Mesendoderm (in vitro differentiated cells): ENCODE measurements around the gene NR2F1-AS1.

Source experiments
- DNase-seq: peaks from one replicate; pipeline ENCODE4 v3.0.0; 2013
- H2AK5ac ChIP-seq: 2 replicates; pipeline ENCODE4 v1.6.1; 2013; ENCODE audit warnings: low read length, inconsistent platforms
- H2BK120ac ChIP-seq: 2 replicates; pipeline ENCODE4 v1.6.1; 2013; ENCODE audit warnings: low read depth, mild to moderate bottlenecking, low read length, moderate library complexity, mixed read lengths
- H2BK15ac ChIP-seq: replicated peaks from 2 replicates; pipeline ENCODE4 v1.6.1; 2013; ENCODE audit warnings: low read depth, mild to moderate bottlenecking, moderate library complexity
- H2BK5ac ChIP-seq: 2 replicates; pipeline ENCODE4 v1.6.1; 2013; ENCODE audit warnings: low read length, inconsistent platforms
- H3K18ac ChIP-seq: 2 replicates; pipeline ENCODE4 v1.6.1; 2013; ENCODE audit warnings: mild to moderate bottlenecking, low read length, mixed read lengths
- H3K23ac ChIP-seq: one replicate; pipeline ENCODE4 v1.6.1; 2013; ENCODE audit warnings: low read length
- H3K27ac ChIP-seq: 2 replicates; pipeline ENCODE4 v1.5.1; 2013; ENCODE audit warnings: low read depth, mild to moderate bottlenecking, inconsistent platforms, low read length, moderate library complexity
- H3K27me3 ChIP-seq: 2 replicates; pipeline ENCODE4 v1.6.1; 2013; ENCODE audit warnings: low read length, control low read depth, mild to moderate bottlenecking, inconsistent platforms; ENCODE audit not compliant: insufficient read depth, poor library complexity
- H3K36me3 ChIP-seq: 2 replicates; pipeline ENCODE4 v1.6.1; 2013; ENCODE audit warnings: low read length, inconsistent platforms; ENCODE audit not compliant: control insufficient read depth, insufficient read depth
- H3K4ac ChIP-seq: one replicate; pipeline ENCODE4 v1.6.1; 2013; ENCODE audit warnings: low read depth, mild to moderate bottlenecking, low read length, moderate library complexity
- H3K4me1 ChIP-seq: 2 replicates; pipeline ENCODE4 v1.6.1; 2013; ENCODE audit warnings: low read depth, low read length, inconsistent platforms; ENCODE audit not compliant: control insufficient read depth
- H3K4me2 ChIP-seq: 2 replicates; pipeline ENCODE4 v1.6.1; 2013; ENCODE audit warnings: low read length
- H3K4me3 ChIP-seq: 2 replicates; pipeline ENCODE4 v1.5.1; 2013; ENCODE audit warnings: mild to moderate bottlenecking, low read length
- H3K56ac ChIP-seq: one replicate; pipeline ENCODE4 v1.6.1; 2013; ENCODE audit warnings: low read length
- H3K79me1 ChIP-seq: 2 replicates; pipeline ENCODE4 v1.6.1; 2013; ENCODE audit warnings: low read length, inconsistent platforms
- H3K79me2 ChIP-seq: 2 replicates; pipeline ENCODE4 v1.6.1; 2013; ENCODE audit warnings: mild to moderate bottlenecking, low read length; ENCODE audit not compliant: control insufficient read depth, insufficient read depth
- H3K9ac ChIP-seq: 2 replicates; pipeline ENCODE4 v1.6.1; 2013; ENCODE audit warnings: low read length, inconsistent platforms
- H4K5ac ChIP-seq: one replicate; pipeline ENCODE4 v1.6.1; 2013; ENCODE audit warnings: low read length
- H4K8ac ChIP-seq: one replicate; pipeline ENCODE4 v1.6.1; 2013; ENCODE audit warnings: low read depth, mild to moderate bottlenecking, control low read depth, low read length, moderate library complexity
- WGBS: extraction: QIAGEN DNeasy Blood & Tissue Kit; methylation state at CpG from one replicate; pipeline ENCODE4 v1.1.7; 2013; ENCODE audit warnings: low lambda C conversion rate, missing lambda C conversion rate; ENCODE audit not compliant: insufficient coverage; ENCODE audit errors: extremely low coverage; 5-methylcytosine and 5-hydroxymethylcytosine counted together

NR2F1-AS1 gene

GRCh38 chr5:93436083-93436482 is 144.9 kb downstream of the NR2F1-AS1 start:
- Histone ChIP-seq H2BK15ac (no peak overlapping the region), H3K4me1 (no peaks in the 10 kb centered on the region), H4K8ac (no peak overlapping the region), H3K4me2 (no peak overlapping the region), H3K79me2 (no peaks in the 10 kb centered on the region), H3K9ac (no peak overlapping the region), H3K4ac (no peak overlapping the region), H3K27me3 (no peaks in the 10 kb centered on the region), H4K5ac (no peak overlapping the region), H3K27ac (no peak overlapping the region), H3K79me1 (no peaks in the 10 kb centered on the region), H3K4me3 (no peak overlapping the region), H2BK120ac (no peak overlapping the region), H3K56ac (no peak overlapping the region), H2AK5ac (no peak overlapping the region), H3K23ac (no peak overlapping the region), H2BK5ac (no peak overlapping the region), H3K18ac (no peak overlapping the region), H3K36me3 (no peaks in the 10 kb centered on the region)
- DNase-seq, result no peak

- no peak for DNase-seq
- no peak overlapping the region for H2BK15ac ChIP-seq
- H3K18ac ChIP-seq, result no peak overlapping the region
- H3K4me1 ChIP-seq, result no peaks in the 10 kb centered on the region
- no peak overlapping the region for H2BK5ac ChIP-seq
- no peak overlapping the region for H3K4me3 ChIP-seq
- H3K27me3 ChIP-seq, result no peaks in the 10 kb centered on the region
- H4K5ac ChIP-seq, result no peak overlapping the region
- H3K79me1 ChIP-seq, result no peaks in the 10 kb centered on the region
- WGBS, result no CpG with 5 or more reads among the region's 1 CpG
- H2BK120ac ChIP-seq, result no peak overlapping the region
- H3K23ac ChIP-seq, result no peak overlapping the region
- no peak overlapping the region for H3K27ac ChIP-seq
- no peak overlapping the region for H4K8ac ChIP-seq
- H3K4me2 ChIP-seq, result no peak overlapping the region
- H3K4ac ChIP-seq, result no peak overlapping the region
- H3K79me2 ChIP-seq, result no peaks in the 10 kb centered on the region
- H3K36me3 ChIP-seq, result no peaks in the 10 kb centered on the region
- no peak overlapping the region for H2AK5ac ChIP-seq
- H3K56ac ChIP-seq, result no peak overlapping the region
- H3K9ac ChIP-seq, result no peak overlapping the region
Measured at GRCh38 chr5:93433422-93433821, 147.6 kb downstream of the NR2F1-AS1 start.

GRCh38 chr5:93431250-93431649 is 149.8 kb downstream of the NR2F1-AS1 start:
- no peak overlapping the region for H3K4ac ChIP-seq
- H2BK5ac ChIP-seq, result no peak overlapping the region
- H3K79me1 ChIP-seq, result no peaks in the 10 kb centered on the region
- H2AK5ac ChIP-seq, result no peak overlapping the region
- no peak overlapping the region for H3K18ac ChIP-seq
- no peaks in the 10 kb centered on the region for H3K27me3 ChIP-seq
- H2BK120ac ChIP-seq, result no peak overlapping the region
- no peaks in the 10 kb centered on the region for H3K79me2 ChIP-seq
- WGBS, result no CpG with 5 or more reads among the region's 1 CpG
- no peak overlapping the region for H3K9ac ChIP-seq
- no peak overlapping the region for H2BK15ac ChIP-seq
- no peak overlapping the region for H3K4me2 ChIP-seq
- H3K27ac ChIP-seq, result no peak overlapping the region
- no peak overlapping the region for H4K5ac ChIP-seq
- no peak overlapping the region for H3K23ac ChIP-seq
- no peak overlapping the region for H3K56ac ChIP-seq
- no peak overlapping the region for H3K4me3 ChIP-seq
- H3K36me3 ChIP-seq, result no peaks in the 10 kb centered on the region
- no peak overlapping the region for H4K8ac ChIP-seq
- H3K4me1 ChIP-seq, result no peaks in the 10 kb centered on the region
- no peak for DNase-seq

GRCh38 chr5:93430673-93431199 is 150.3 kb downstream of the NR2F1-AS1 start:
- no peak overlapping the region for H3K27ac ChIP-seq
- H2AK5ac ChIP-seq, result no peak overlapping the region
- H3K9ac ChIP-seq, result no peak overlapping the region
- H3K56ac ChIP-seq, result no peak overlapping the region
- no peaks in the 10 kb centered on the region for H3K79me1 ChIP-seq
- H3K27me3 ChIP-seq, result no peaks in the 10 kb centered on the region
- no peak overlapping the region for H3K18ac ChIP-seq
- no CpG with 5 or more reads among the region's 2 CpGs for WGBS
- H3K36me3 ChIP-seq, result no peaks in the 10 kb centered on the region
- no peak overlapping the region for H4K5ac ChIP-seq
- H3K4ac ChIP-seq, result no peak overlapping the region
- H3K4me3 ChIP-seq, result no peak overlapping the region
- no peak overlapping the region for H2BK120ac ChIP-seq
- H3K23ac ChIP-seq, result no peak overlapping the region
- no peaks in the 10 kb centered on the region for H3K79me2 ChIP-seq
- no peak overlapping the region for H4K8ac ChIP-seq
- no peak overlapping the region for H2BK5ac ChIP-seq
- H3K4me1 ChIP-seq, result no peaks in the 10 kb centered on the region
- no peak overlapping the region for H2BK15ac ChIP-seq
- H3K4me2 ChIP-seq, result no peak overlapping the region
- DNase-seq, result no peak

GRCh38 chr5:93430118-93430517 is 150.9 kb downstream of the NR2F1-AS1 start:
- Histone ChIP-seq H4K5ac (no peak overlapping the region), H3K27me3 (no peaks in the 10 kb centered on the region)
- DNase-seq, result no peak

GRCh38 chr5:93428868-93429267 is 152.2 kb downstream of the NR2F1-AS1 start:
- Histone ChIP-seq H3K23ac (no peak overlapping the region), H2BK120ac (no peak overlapping the region), H2BK5ac (no peak overlapping the region), H3K4me3 (no peak overlapping the region), H3K27ac (no peak overlapping the region), H3K18ac (no peak overlapping the region), H4K8ac (no peak overlapping the region), H3K56ac (no peak overlapping the region), H2AK5ac (no peak overlapping the region), H3K79me2 (no peaks in the 10 kb centered on the region), H4K5ac (no peak overlapping the region), H3K36me3 (no peaks in the 10 kb centered on the region), H3K4me1 (no peaks in the 10 kb centered on the region), H3K9ac (no peak overlapping the region), H2BK15ac (no peak overlapping the region), H3K4ac (no peak overlapping the region), H3K27me3 (no peaks in the 10 kb centered on the region), H3K79me1 (no peaks in the 10 kb centered on the region), H3K4me2 (no peak overlapping the region)
- no CpG with 5 or more reads among the region's 1 CpG for WGBS
- DNase-seq, result no peak

More at GRCh38 chr5:93430118-93430517, 150.9 kb downstream of the NR2F1-AS1 start:
- H2BK15ac ChIP-seq, result no peak overlapping the region
- H3K79me2 ChIP-seq, result no peaks in the 10 kb centered on the region
- no peak overlapping the region for H2AK5ac ChIP-seq
- H3K4ac ChIP-seq, result no peak overlapping the region
- H3K4me2 ChIP-seq, result no peak overlapping the region
- H3K56ac ChIP-seq, result no peak overlapping the region
- WGBS, result no CpG with 5 or more reads among the region's 8 CpGs
- no peak overlapping the region for H3K23ac ChIP-seq
- no peak overlapping the region for H3K4me3 ChIP-seq
- H3K79me1 ChIP-seq, result no peaks in the 10 kb centered on the region
- no peaks in the 10 kb centered on the region for H3K4me1 ChIP-seq
- H4K8ac ChIP-seq, result no peak overlapping the region
- H3K27ac ChIP-seq, result no peak overlapping the region
- no peak overlapping the region for H3K18ac ChIP-seq
- no peak overlapping the region for H2BK5ac ChIP-seq
- H3K9ac ChIP-seq, result no peak overlapping the region
- H2BK120ac ChIP-seq, result no peak overlapping the region
- H3K36me3 ChIP-seq, result no peaks in the 10 kb centered on the region
